SK-N-SH treated with all-trans-retinoic acid at 6 μM for 48 hours (cell line): Measurements from ENCODE around the gene FHL3.

ENCODE experiments used
- ATAC-seq: fragments of 200-7000 bp; cut with Tn5 transposase; 3 replicates; pipeline ENCODE4 v1.9.1; 2020; ENCODE audit warnings: mild to moderate bottlenecking, moderate library complexity
- CSDC2 ChIP-seq: fragments of 250-450 bp; sonication (Bioruptor Pico); IDR thresholded peaks from 2 replicates; pipeline ENCODE4 v1.5.0; 2020; ENCODE audit warnings: mild to moderate bottlenecking, moderate library complexity
- ESRRG ChIP-seq: fragments of 250-450 bp; sonication (Bioruptor Pico); IDR thresholded peaks from 2 replicates; pipeline ENCODE4 v1.6.1; 2021; ENCODE audit warnings: mild to moderate bottlenecking
- GLIS3 ChIP-seq: fragments of 250-450 bp; sonication (Bioruptor Pico); IDR thresholded peaks from 2 replicates; pipeline ENCODE4 v1.5.0; 2020; ENCODE audit warnings: mild to moderate bottlenecking, moderate library complexity
- ISL1 ChIP-seq: fragments of 250-450 bp; sonication (Bioruptor Pico); IDR thresholded peaks from 2 replicates; pipeline ENCODE4 v2.1.2; 2022; ENCODE audit warnings: mild to moderate bottlenecking, moderate library complexity
- PPARA ChIP-seq: fragments of 250-450 bp; sonication (Bioruptor Pico); IDR thresholded peaks from 2 replicates; pipeline ENCODE4 v1.5.0; 2020; ENCODE audit warnings: mild to moderate bottlenecking, borderline replicate concordance
- RARB ChIP-seq: fragments of 250-450 bp; sonication (Bioruptor Pico); IDR thresholded peaks from 2 replicates; pipeline ENCODE4 v1.8.0; 2021; ENCODE audit warnings: mild to moderate bottlenecking, moderate library complexity
- TSHZ2 ChIP-seq: fragments of 250-450 bp; sonication (Bioruptor Pico); IDR thresholded peaks from 2 replicates; pipeline ENCODE4 v1.5.0; 2020; ENCODE audit warnings: mild to moderate bottlenecking, moderate library complexity
- ZC3H10 ChIP-seq: fragments of 250-450 bp; sonication (Bioruptor Pico); IDR thresholded peaks from 2 replicates; pipeline ENCODE4 v1.5.1; 2021; ENCODE audit warnings: mild to moderate bottlenecking, moderate library complexity
- ZFP3 ChIP-seq: fragments of 250-450 bp; sonication (Bioruptor Pico); IDR thresholded peaks from 2 replicates; pipeline ENCODE4 v1.5.0; 2020; ENCODE audit warnings: mild to moderate bottlenecking, moderate library complexity
- TF ChIP-seq, protein P1 (sequence below): fragments of 250-450 bp; sonication (Bioruptor Pico); IDR thresholded peaks from 2 replicates; pipeline ENCODE4 v1.8.0; 2020; ENCODE audit warnings: mild to moderate bottlenecking, moderate library complexity, borderline replicate concordance
- TF ChIP-seq, protein P2 (sequence below): fragments of 250-450 bp; sonication (Bioruptor Pico); IDR thresholded peaks from 2 replicates; pipeline ENCODE4 v1.5.1; 2021; ENCODE audit warnings: mild to moderate bottlenecking, moderate library complexity
- TF ChIP-seq, protein P3 (sequence below): fragments of 250-450 bp; sonication (Bioruptor Pico); IDR thresholded peaks from 2 replicates; pipeline ENCODE4 v1.5.1; 2020; ENCODE audit warnings: low read depth, mild to moderate bottlenecking, moderate library complexity

FHL3 gene

GRCh38 chr1:37947364-37947763, 58.0 kb downstream of the FHL3 start:
- TF ChIP-seq RARB (CRISPR knock-in tag): no peak
- TF ChIP-seq PPARA (CRISPR knock-in tag): no peak
- TF ChIP-seq, protein P1, sequence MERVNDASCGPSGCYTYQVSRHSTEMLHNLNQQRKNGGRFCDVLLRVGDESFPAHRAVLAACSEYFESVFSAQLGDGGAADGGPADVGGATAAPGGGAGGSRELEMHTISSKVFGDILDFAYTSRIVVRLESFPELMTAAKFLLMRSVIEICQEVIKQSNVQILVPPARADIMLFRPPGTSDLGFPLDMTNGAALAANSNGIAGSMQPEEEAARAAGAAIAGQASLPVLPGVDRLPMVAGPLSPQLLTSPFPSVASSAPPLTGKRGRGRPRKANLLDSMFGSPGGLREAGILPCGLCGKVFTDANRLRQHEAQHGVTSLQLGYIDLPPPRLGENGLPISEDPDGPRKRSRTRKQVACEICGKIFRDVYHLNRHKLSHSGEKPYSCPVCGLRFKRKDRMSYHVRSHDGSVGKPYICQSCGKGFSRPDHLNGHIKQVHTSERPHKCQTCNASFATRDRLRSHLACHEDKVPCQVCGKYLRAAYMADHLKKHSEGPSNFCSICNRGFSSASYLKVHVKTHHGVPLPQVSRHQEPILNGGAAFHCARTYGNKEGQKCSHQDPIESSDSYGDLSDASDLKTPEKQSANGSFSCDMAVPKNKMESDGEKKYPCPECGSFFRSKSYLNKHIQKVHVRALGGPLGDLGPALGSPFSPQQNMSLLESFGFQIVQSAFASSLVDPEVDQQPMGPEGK (CRISPR knock-in tag): no peak
- no peak for TF ChIP-seq TSHZ2 (CRISPR knock-in tag)
- no peak for TF ChIP-seq GLIS3 (CRISPR knock-in tag)
- TF ChIP-seq, protein P2, sequence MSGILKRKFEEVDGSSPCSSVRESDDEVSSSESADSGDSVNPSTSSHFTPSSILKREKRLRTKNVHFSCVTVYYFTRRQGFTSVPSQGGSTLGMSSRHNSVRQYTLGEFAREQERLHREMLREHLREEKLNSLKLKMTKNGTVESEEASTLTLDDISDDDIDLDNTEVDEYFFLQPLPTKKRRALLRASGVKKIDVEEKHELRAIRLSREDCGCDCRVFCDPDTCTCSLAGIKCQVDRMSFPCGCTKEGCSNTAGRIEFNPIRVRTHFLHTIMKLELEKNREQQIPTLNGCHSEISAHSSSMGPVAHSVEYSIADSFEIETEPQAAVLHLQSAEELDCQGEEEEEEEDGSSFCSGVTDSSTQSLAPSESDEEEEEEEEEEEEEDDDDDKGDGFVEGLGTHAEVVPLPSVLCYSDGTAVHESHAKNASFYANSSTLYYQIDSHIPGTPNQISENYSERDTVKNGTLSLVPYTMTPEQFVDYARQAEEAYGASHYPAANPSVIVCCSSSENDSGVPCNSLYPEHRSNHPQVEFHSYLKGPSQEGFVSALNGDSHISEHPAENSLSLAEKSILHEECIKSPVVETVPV (CRISPR knock-in tag): no peak
- TF ChIP-seq ZFP3 (CRISPR knock-in tag): no peak
- no peak for TF ChIP-seq ZC3H10 (CRISPR knock-in tag)
- TF ChIP-seq, protein P3, sequence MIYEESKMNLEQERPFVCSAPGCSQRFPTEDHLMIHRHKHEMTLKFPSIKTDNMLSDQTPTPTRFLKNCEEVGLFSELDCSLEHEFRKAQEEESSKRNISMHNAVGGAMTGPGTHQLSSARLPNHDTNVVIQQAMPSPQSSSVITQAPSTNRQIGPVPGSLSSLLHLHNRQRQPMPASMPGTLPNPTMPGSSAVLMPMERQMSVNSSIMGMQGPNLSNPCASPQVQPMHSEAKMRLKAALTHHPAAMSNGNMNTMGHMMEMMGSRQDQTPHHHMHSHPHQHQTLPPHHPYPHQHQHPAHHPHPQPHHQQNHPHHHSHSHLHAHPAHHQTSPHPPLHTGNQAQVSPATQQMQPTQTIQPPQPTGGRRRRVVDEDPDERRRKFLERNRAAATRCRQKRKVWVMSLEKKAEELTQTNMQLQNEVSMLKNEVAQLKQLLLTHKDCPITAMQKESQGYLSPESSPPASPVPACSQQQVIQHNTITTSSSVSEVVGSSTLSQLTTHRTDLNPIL (CRISPR knock-in tag): no peak
- no peak for TF ChIP-seq CSDC2 (CRISPR knock-in tag)
- TF ChIP-seq ISL1: no peak
- no peak for TF ChIP-seq ESRRG
- no peak for ATAC-seq
